Colonic mucosa (tissue), 4 donors: ENCODE data around the gene KAT6B. TPM values are rescaled to one million over a fixed set of nuclear protein-coding genes. Genes with fewer than 3 reads are reported as not detected.

Experiments
- DNase-seq: peaks from one replicate; pipeline ENCODE4 v3.0.0-alpha.2; 2020
- H3K27ac ChIP-seq: fragments of 200-600 bp; one replicate; pipeline ENCODE4 v1.8.0; 2021
- H3K27me3 ChIP-seq: fragments of 200-600 bp; one replicate; pipeline ENCODE4 v1.8.0; 2021
- H3K36me3 ChIP-seq: fragments of 200-600 bp; one replicate; pipeline ENCODE4 v1.8.0; 2021
- H3K4me1 ChIP-seq: fragments of 200-600 bp; one replicate; pipeline ENCODE4 v1.8.0; 2021; ENCODE audit warnings: mild to moderate bottlenecking
- H3K4me3 ChIP-seq: fragments of 200-600 bp; one replicate; pipeline ENCODE4 v1.8.0; 2021
- H3K9ac ChIP-seq, 2 donors: one replicate each; pipeline ENCODE4 v1.7.0; 2013; ENCODE audit warnings: control low read depth in 2 of 2, low read depth in 2 of 2, low read length in 2 of 2
- H3K9me3 ChIP-seq: fragments of 200-600 bp; one replicate; pipeline ENCODE4 v1.8.0; 2021
- CTCF ChIP-seq: fragments of 200-600 bp; IDR thresholded peaks from one replicate; pipeline ENCODE4 v1.8.0; 2022; ENCODE audit warnings: antibody characterized with exemption, mild to moderate bottlenecking
- intact Hi-C: fragments of 100-400 bp; cut with DNase I; formaldehyde crosslinking; loops from one replicate; pipeline ENCODE4 v1.14.1; 2022
- total RNA-seq, 2 donors: library from RNA; stranded (reverse); fragmentation: NEBNext Ultra II Directional in 1 of 2; extraction: Animal tissue kit (Norgen Biotek cat#: 25700) in 1 of 2; gene quantifications; one replicate each; pipeline ENCODE4 v1.2.1, GENCODE V29; 2021
- donor health status: healthy.
- donor health status: DM: no; HTN: no; CAD: no.
- donor health status: DM: no; HTN: no; CAD: no.

Gene KAT6B
- total RNA-seq, 2 donors from 2014 or later, result 18.7 to 24.2 TPM

DNA sequence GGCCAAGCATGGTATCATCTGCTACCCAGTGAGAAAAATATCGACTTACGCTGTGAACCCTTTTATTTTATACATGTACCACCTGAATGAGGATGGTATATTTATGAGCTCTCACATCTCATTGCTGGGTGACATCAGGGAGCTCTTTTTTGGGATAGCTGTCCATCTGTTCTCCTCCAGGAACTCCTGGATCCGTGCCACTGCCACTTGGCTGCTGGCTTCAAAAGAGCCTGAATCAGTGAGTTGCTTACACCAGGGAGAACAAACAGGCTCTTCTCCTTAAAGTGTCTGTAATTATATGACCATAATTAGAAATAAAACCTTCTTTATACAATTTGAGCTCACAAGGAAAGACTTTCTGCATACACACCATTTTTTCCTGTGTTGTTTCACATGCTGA is 106.2 kb downstream of the KAT6B start:
- intact Hi-C loops, result no loop called here
- no peaks in the 10 kb centered on the region for H3K9me3 ChIP-seq
- no peaks in the 10 kb centered on the region for H3K4me1 ChIP-seq
- H3K36me3 ChIP-seq, result no peaks in the 10 kb centered on the region
- no peak overlapping the region for H3K9ac ChIP-seq
- H3K4me3 ChIP-seq, result no peak overlapping the region
- TF ChIP-seq CTCF, result no peak
- H3K27ac ChIP-seq, result no peak overlapping the region
- no peak for DNase-seq
- H3K27me3 ChIP-seq, result no peaks in the 10 kb centered on the region

DNA sequence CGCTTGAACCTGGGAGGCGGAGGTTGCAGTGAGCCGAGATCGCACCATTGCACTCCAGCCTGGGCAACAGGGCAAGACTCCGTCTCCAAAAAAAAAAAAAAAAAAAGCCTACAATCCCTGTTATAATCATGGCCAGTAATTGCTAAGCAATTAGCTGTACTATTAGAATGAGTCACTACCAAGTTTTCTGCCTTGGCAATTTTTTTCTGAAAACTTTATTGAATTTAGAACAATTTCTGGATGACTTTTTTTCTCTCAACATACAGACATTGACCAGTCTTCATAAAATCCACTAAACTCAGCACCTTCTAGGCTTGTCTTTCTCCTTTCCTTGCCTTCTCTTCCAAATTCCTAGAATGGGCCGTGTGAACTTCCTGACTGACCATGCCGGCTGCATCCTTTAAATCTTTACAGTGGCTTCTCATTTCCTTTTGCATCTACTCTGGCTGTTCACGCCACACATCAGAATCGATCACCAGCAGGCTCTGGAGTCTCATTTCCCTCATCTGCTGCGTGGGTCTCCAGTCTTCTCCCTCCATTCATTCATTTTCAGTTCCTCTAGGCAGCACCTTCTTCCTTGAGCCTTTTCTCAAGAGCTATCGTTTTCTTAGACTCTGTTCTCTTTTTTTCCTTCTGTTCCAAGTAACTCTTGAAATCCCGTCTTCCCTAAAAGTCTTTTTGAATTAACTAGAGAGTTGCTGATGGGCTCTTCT is 107.9 kb downstream of the KAT6B start:
- H3K36me3 ChIP-seq, result no peaks in the 10 kb centered on the region
- no peaks in the 10 kb centered on the region for H3K4me1 ChIP-seq
- no peak for DNase-seq
- H3K4me3 ChIP-seq, result no peak overlapping the region
- H3K27me3 ChIP-seq, result no peaks in the 10 kb centered on the region
- no peaks in the 10 kb centered on the region for H3K9me3 ChIP-seq
- TF ChIP-seq CTCF, result no peak
- no peak overlapping the region for H3K27ac ChIP-seq
- H3K9ac ChIP-seq, result no peak overlapping the region
- intact Hi-C loops, result no loop called here

GRCh38 chr10:74936577-74937265 is 110.3 kb downstream of the KAT6B start:
- intact Hi-C loops, result no loop called here
- no peak for DNase-seq
- no peak for TF ChIP-seq CTCF
- Histone ChIP-seq H3K27me3 (no peaks in the 10 kb centered on the region), H3K27ac (no peak overlapping the region), H3K9me3 (no peaks in the 10 kb centered on the region), H3K9ac (no peak overlapping the region), H3K36me3 (no peaks in the 10 kb centered on the region), H3K4me1 (no peaks in the 10 kb centered on the region), H3K4me3 (no peak overlapping the region)

- H3K27me3 ChIP-seq, result no peaks in the 10 kb centered on the region
- no peaks in the 10 kb centered on the region for H3K9me3 ChIP-seq
- DNase-seq, result no peak
- H3K4me1 ChIP-seq, result no peaks in the 10 kb centered on the region
- TF ChIP-seq CTCF, result no peak
- H3K27ac ChIP-seq, result no peak overlapping the region
- H3K4me3 ChIP-seq, result no peak overlapping the region
- no peaks in the 10 kb centered on the region for H3K36me3 ChIP-seq
- H3K9ac ChIP-seq, result no peak overlapping the region
- intact Hi-C loops, result no loop called here
These were observed 111.0 kb downstream of the KAT6B start for GRCh38 chr10:74937266-74937856.

GRCh38 chr10:74944205-74944604 is 117.8 kb downstream of the KAT6B start:
- H3K27me3 ChIP-seq, result no peaks in the 10 kb centered on the region
- H3K27ac ChIP-seq, result no peak overlapping the region
- TF ChIP-seq CTCF, result no peak
- DNase-seq, result no peak
- no peaks in the 10 kb centered on the region for H3K9me3 ChIP-seq
- intact Hi-C loops, result no loop called here
- H3K4me1 ChIP-seq, result no peaks in the 10 kb centered on the region
- no peak overlapping the region for H3K4me3 ChIP-seq
- no peaks in the 10 kb centered on the region for H3K36me3 ChIP-seq
- H3K9ac ChIP-seq, result no peak overlapping the region
